GM12878 (cell line): Measurements from ENCODE around the gene NXN. TPM values are rescaled to one million over a fixed set of nuclear protein-coding genes. Genes with fewer than 3 reads are reported as not detected.

ENCODE experiments used
- ATAC-seq: fragments of 200-7000 bp; cut with Tn5 transposase; 3 replicates; pipeline ENCODE4 v1.9.1; 2020; ENCODE audit warnings: mild to moderate bottlenecking, moderate library complexity
- BruUV-seq: library from RNA; stranded (reverse); fragments of 400-500 nt; replicated peaks from 2 replicates; lab custom pipeline; 2021; lab: Mats Ljungman, UMichigan
- CTCF ChIA-PET: fragments of 300-600 bp; sonication (Branson Sonifier 250); formaldehyde crosslinking; extraction: SDS; loops from one replicate; lab custom pipeline; 2021; ENCODE audit warnings: inconsistent platforms; lab: Yijun Ruan, JAX
- POLR2A ChIA-PET: fragments of 350-600 bp; formaldehyde crosslinking; extraction: SDS; loops from one replicate; lab custom pipeline; 2021; ENCODE audit warnings: inconsistent platforms; lab: Charles Lee
- RAD21 ChIA-PET: fragments of 300-600 bp; sonication (Branson Sonifier 250); formaldehyde crosslinking; loops from one replicate; lab custom pipeline; 2023; ENCODE audit warnings: antibody characterized with exemption; ENCODE audit not compliant: unreplicated experiment; lab: Charles Lee
- SMC1A ChIA-PET: fragments of 300-600 bp; sonication (Branson Sonifier 250); formaldehyde crosslinking; loops from one replicate; lab custom pipeline; 2023; ENCODE audit not compliant: unreplicated experiment, uncharacterized antibody; lab: Charles Lee
- DNase-seq: peaks from one replicate; pipeline ENCODE4 v3.0.0-alpha.2; 2011; ENCODE audit warnings: low read depth, low spot score
- FAIRE-seq: peaks from 3 replicates; lab custom pipeline; 2011; peaks lifted over from hg19 to GRCh38; lab: Jason Lieb, UNC
- H2AFZ ChIP-seq: 2 replicates; pipeline ENCODE4 v1.6.0; 2011; ENCODE audit warnings: low read depth, low read length, control low read depth; ENCODE audit not compliant: control insufficient read depth
- H3K27ac ChIP-seq: 2 replicates; pipeline ENCODE4 v1.5.1; 2011; ENCODE audit warnings: control low read depth; ENCODE audit not compliant: control insufficient read depth, insufficient read depth
- H3K27me3 ChIP-seq, 2 experiments: replicated peaks in 1 of 2; 2 replicates each; pipeline versions ENCODE4 v1.6.0 to v1.6.1; 2011; ENCODE audit warnings: low read length in 1 of 2; ENCODE audit not compliant: control insufficient read depth in 2 of 2, insufficient read depth in 2 of 2
- H3K36me3 ChIP-seq, 2 experiments: 2 replicates each; pipeline ENCODE4 v1.5.1; 2011; ENCODE audit warnings: low read length in 1 of 2; ENCODE audit not compliant: control insufficient read depth in 2 of 2, insufficient read depth in 2 of 2
- H3K4me1 ChIP-seq: 2 replicates; pipeline ENCODE4 v1.6.1; 2011; ENCODE audit warnings: mild to moderate bottlenecking, low read length, moderate library complexity, mixed read lengths; ENCODE audit not compliant: control insufficient read depth, insufficient read depth
- H3K4me2 ChIP-seq: 2 replicates; pipeline ENCODE4 v1.6.0; 2011; ENCODE audit warnings: control low read depth; ENCODE audit not compliant: control insufficient read depth, insufficient read depth
- H3K4me3 ChIP-seq: fragments of 200-600 bp; sonication (generic); 2 replicates; pipeline ENCODE4 v1.5.1; 2016
- H3K79me2 ChIP-seq: 2 replicates; pipeline ENCODE4 v1.6.0; 2011; ENCODE audit warnings: low read length; ENCODE audit not compliant: control insufficient read depth, insufficient read depth
- H3K9ac ChIP-seq: 2 replicates; pipeline ENCODE4 v1.8.0; 2011; ENCODE audit warnings: low read length, control low read depth, mixed read lengths; ENCODE audit not compliant: control insufficient read depth, insufficient read depth
- H3K9me3 ChIP-seq: replicated peaks from 3 replicates; pipeline ENCODE4 v1.5.1; 2011; ENCODE audit warnings: mild to moderate bottlenecking, low read length; ENCODE audit not compliant: control insufficient read depth, insufficient read depth
- H4K20me1 ChIP-seq: 2 replicates; pipeline ENCODE4 v1.6.0; 2011; ENCODE audit not compliant: control insufficient read depth, insufficient read depth
- CEBPZ ChIP-seq: fragments of 150-350 bp; IDR thresholded peaks from 2 replicates; pipeline ENCODE4 v1.6.1; 2016; ENCODE audit warnings: low read depth, low read length
- EP300 ChIP-seq, 2 experiments: fragments of 150-350 bp in 1 of 2; IDR thresholded peaks; 2 replicates each; pipeline ENCODE4 v1.6.1; 2011 to 2012; ENCODE audit warnings: low read depth in 2 of 2, low read length in 2 of 2, borderline replicate concordance in 1 of 2, improper control_type of control experiment in 1 of 2, inconsistent platforms in 1 of 2; ENCODE audit not compliant: control insufficient read depth in 1 of 2
- ETV6 ChIP-seq, 2 experiments: fragments of 450-650 bp in 1 of 2; IDR thresholded peaks in 1 of 2; conservative IDR thresholded peaks in 1 of 2; 2 replicates each; pipeline ENCODE4 v1.6.1; 2014; ENCODE audit warnings: antibody characterized with exemption in 1 of 2, borderline replicate concordance in 1 of 2, low read depth in 1 of 2, mild to moderate bottlenecking in 1 of 2, moderate library complexity in 1 of 2
- JUNB ChIP-seq: IDR thresholded peaks from 2 replicates; pipeline ENCODE4 v1.6.1; 2016; ENCODE audit warnings: antibody characterized with exemption, mild to moderate bottlenecking
- MLLT1 ChIP-seq: fragments of 450-650 bp; IDR thresholded peaks from 2 replicates; pipeline ENCODE4 v1.6.1; 2016; ENCODE audit warnings: mild to moderate bottlenecking
- SUPT20H ChIP-seq: IDR thresholded peaks from 2 replicates; pipeline ENCODE4 v1.6.1; 2011; ENCODE audit warnings: low read depth, mild to moderate bottlenecking, low read length, moderate library complexity, borderline replicate concordance; ENCODE audit not compliant: control insufficient read depth
- TBL1XR1 ChIP-seq: IDR thresholded peaks from 2 replicates; pipeline ENCODE4 v1.6.1; 2012; ENCODE audit warnings: low read depth, low read length, improper control_type of control experiment
- YY1 ChIP-seq: IDR thresholded peaks from 2 replicates; pipeline ENCODE4 v1.6.1; 2011; ENCODE audit warnings: low read depth, mild to moderate bottlenecking, low read length
- WGBS: methylation state at CpG from one replicate; pipeline ENCODE4 v1.1.6; 2016; ENCODE audit warnings: low lambda C conversion rate; ENCODE audit not compliant: insufficient replicate concordance, insufficient coverage; ENCODE audit errors: missing lambda C conversion rate; 5-methylcytosine and 5-hydroxymethylcytosine counted together
- in situ Hi-C: fragments of 300-500 bp; cut with MboI; formaldehyde crosslinking; loops from 9 replicates; pipeline ENCODE4 v1.14.3; 2018; ENCODE audit warnings: mixed read lengths
- intact Hi-C: fragments of 100-400 bp; cut with micrococcal nuclease; formaldehyde crosslinking; loops from one replicate; pipeline ENCODE4 v1.14.2; 2022; ENCODE audit not compliant: unreplicated experiment
- polyA plus RNA-seq, 11 experiments: library from polyadenylated mRNA; depleted of rRNA in 4 of 11; unstranded in 6 of 11; stranded (reverse) in 5 of 11; fragments of >200 nt; fragmentation: Nextera tagmentation in 4 of 11; fragmentation: Illumina TruSeq in 1 of 11; extraction: Ambion mirVana in 4 of 11; extraction: Trizol in 1 of 11; gene quantifications; 1 replicate in 1 of 11; 2 replicates in 10 of 11; pipeline versions ENCODE4 v1.2.1 to v1.2.3, GENCODE V29; 2011 to 2016; ENCODE audit warnings: inconsistent platforms in 2 of 11, missing spikeins in 2 of 11, low read depth in 1 of 11
- total RNA-seq, 4 experiments: library from RNA; depleted of rRNA in 3 of 4; stranded (reverse); fragments of >200 nt in 3 of 4; fragmentation: Illumina TruSeq in 1 of 4; extraction: Trizol in 1 of 4; gene quantifications; 2 replicates each; pipeline versions ENCODE4 v1.2.1 to v1.2.3, GENCODE V29; 2013 to 2021

NXN gene
- total and polyA plus RNA-seq, 10 of the 15 experiments (the other 5 are each of a cell fraction or from before 2014, with no cell fraction given), result 0.04 to 1.2 (median 0.30) TPM

GRCh38 chr17:915538-916201 is 63.9 kb downstream of the NXN start:
- Histone ChIP-seq H3K9ac (no peak overlapping the region), H3K4me1 (no peaks in the 10 kb centered on the region), H3K36me3 (no peaks in the 10 kb centered on the region), H2AFZ (no peak overlapping the region), H4K20me1 (no peaks in the 10 kb centered on the region), H3K27ac (no peak overlapping the region), H3K4me3 (no peak overlapping the region), H3K27me3 (no peaks in the 10 kb centered on the region; a peak in 2 of 4 replicates), H3K79me2 (no peaks in the 10 kb centered on the region), H3K4me2 (no peak overlapping the region), H3K9me3 (no peaks in the 10 kb centered on the region)
- SMC1A ChIA-PET, result no interaction called here
- POLR2A ChIA-PET, result no interaction called here
- FAIRE-seq, result no peak
- no TSS peak for BruUV-seq
- no peak for DNase-seq
- RAD21 ChIA-PET, result no interaction called here
- in situ Hi-C loops (no loop called here), intact Hi-C loops (no loop called here)
- 39% methylated on average over 10 of the region's 10 CpGs for WGBS
- peak; percentile 34; the same call in 1 of the 3 replicates for ATAC-seq
- TF ChIP-seq YY1 (0 out of 2 replicates have a peak, but pooled peaks have one; percentile 18), MLLT1 (no peak), TBL1XR1 (no peak), EP300 (IDR thresholded peaks at IDR 0.05; ENCODE audit: borderline replicate concordance in 1 of 2, control insufficient read depth in 1 of 2, low read depth in 2 of 2, low read length in 2 of 2) (no peak), SUPT20H (no peak), JUNB (no peak), ETV6 (conservative IDR thresholded peaks at IDR 0.05 in 1 of 2, IDR thresholded peaks at IDR 0.05 in 1 of 2; ENCODE audit: borderline replicate concordance in 1 of 2, low read depth in 1 of 2) (no peak), CEBPZ (no peak)
- CTCF ChIA-PET, result interaction anchor here (0.6 to 1.6 kb wide), 2 partner anchors 57 to 211 kb away, joined by 3 to 6 read pairs; no protein-coding TSS in a partner anchor
